PC-9 (cell line): ENCODE measurements around the gene BCL11A.

ENCODE experiments used
- CTCF ChIP-seq: fragments of 200-600 bp; sonication (generic); conservative IDR thresholded peaks from 2 replicates; pipeline ENCODE4 v1.6.1; 2017; ENCODE audit warnings: mixed run types, antibody characterized with exemption, mild to moderate bottlenecking, moderate library complexity
- EZH2 ChIP-seq: fragments of 200-600 bp; sonication (generic); IDR thresholded peaks from 2 replicates; pipeline ENCODE4 v1.8.0; 2017; ENCODE audit warnings: antibody characterized with exemption, low read depth

GRCh38 chr2:60496475-60496874 is 57.0 kb downstream of the BCL11A start:
- no peak for TF ChIP-seq CTCF
- no peak for TF ChIP-seq EZH2
